CD4-positive, alpha-beta T cell treated with Interleukin-4 for 1 hour (primary cell): ENCODE measurements around the gene COPB2.
"Not testable (repeated sequence)": the region's sequence is repeated elsewhere in the genome, so short reads cannot be mapped to it uniquely, and the experiment has no call there.

ENCODE experiments used
- DNase-seq, 2 donors: peaks; one replicate each; pipeline ENCODE4 v3.0.0-alpha.2; 2020 to 2022

Gene COPB2

GRCh38 chr3:139377378-139377777, 12.1 kb downstream of the COPB2 start:
- no peak for DNase-seq

- no peak for DNase-seq
Measured at GRCh38 chr3:139374099-139374498, 15.3 kb downstream of the COPB2 start.

- no peak for DNase-seq
Measured at GRCh38 chr3:139364549-139364948, 24.9 kb downstream of the COPB2 start.

GRCh38 chr3:139361276-139361675, 28.2 kb downstream of the COPB2 start:
- DNase-seq = no peak

GRCh38 chr3:139358841-139359562, 30.4 kb downstream of the COPB2 start:
- no peak for DNase-seq

GRCh38 chr3:139357899-139358298, 31.5 kb downstream of the COPB2 start:
- no peak for DNase-seq

- no peak for DNase-seq
Measured at GRCh38 chr3:139355891-139356290, 33.6 kb downstream of the COPB2 start.

GRCh38 chr3:139355476-139355875, 34.0 kb downstream of the COPB2 start:
- DNase-seq = no peak

- no peak for DNase-seq
Measured at GRCh38 chr3:139354661-139355060, 34.8 kb downstream of the COPB2 start.

GRCh38 chr3:139353920-139354556, 35.4 kb downstream of the COPB2 start:
- no peak for DNase-seq

- DNase-seq = no peak
Measured at GRCh38 chr3:139346771-139347170, 42.7 kb downstream of the COPB2 start.

GRCh38 chr3:139343895-139344856, 45.3 kb downstream of the COPB2 start, which contains the start of gene MRPS22:
Gene MRPS22 (plus strand): TSS chr3:139344020. CDS start chr3:139344027, 7 bp downstream.
- peak; percentile 87 to 88 for DNase-seq

GRCh38 chr3:139342054-139342453, 47.4 kb downstream of the COPB2 start:
- no peak for DNase-seq

GRCh38 chr3:139340784-139341183, 48.7 kb downstream of the COPB2 start:
- no peak for DNase-seq

- DNase-seq = no peak
Measured at GRCh38 chr3:139339219-139339906, 50.1 kb downstream of the COPB2 start.

- DNase-seq = no peak
Measured at GRCh38 chr3:139338405-139338804, 51.0 kb downstream of the COPB2 start.

- DNase-seq = not testable (repeated sequence)
Measured at GRCh38 chr3:139334675-139335074, 54.8 kb downstream of the COPB2 start.

- DNase-seq = no peak
Measured at GRCh38 chr3:139332092-139332491, 57.4 kb downstream of the COPB2 start.

GRCh38 chr3:139329364-139329850, 60.0 kb downstream of the COPB2 start:
- DNase-seq = peak; percentile 83 to 84

- no peak for DNase-seq
Measured at GRCh38 chr3:139328356-139328755, 61.1 kb downstream of the COPB2 start.

GRCh38 chr3:139327861-139328260, 61.6 kb downstream of the COPB2 start:
- no peak for DNase-seq

- no peak for DNase-seq
Measured at GRCh38 chr3:139327231-139327630, 62.2 kb downstream of the COPB2 start.
